ENCODE data around the gene PRICKLE1.

DNA sequence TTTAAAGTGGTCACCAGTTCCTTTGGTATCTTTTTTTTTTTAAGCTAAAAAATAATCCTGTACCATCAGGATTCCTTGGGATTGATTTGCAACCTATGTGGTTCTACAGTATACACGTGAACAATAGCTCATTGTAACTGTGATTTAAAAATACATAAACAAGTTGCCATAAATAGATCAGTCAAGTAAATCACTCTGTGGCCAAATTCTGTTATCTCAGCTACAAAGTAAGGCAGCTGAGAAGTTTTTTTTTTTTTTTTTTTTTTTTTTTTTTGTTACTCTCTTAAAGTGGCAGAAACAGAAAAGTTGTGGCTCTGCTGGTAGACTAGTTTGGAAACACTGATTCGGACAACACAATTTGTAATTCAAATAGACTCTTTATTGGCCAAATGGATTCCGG lies 104.5 kb downstream of the PRICKLE1 start:
- TF ChIP-seq EZH2 (IDR thresholded peaks at IDR 0.05; ENCODE audit: borderline replicate concordance, low read depth, low read length), result no peak
- no peak for TF ChIP-seq MXD1 (CRISPR knock-in tag; IDR thresholded peaks at IDR 0.05; ENCODE audit: borderline replicate concordance, poor library complexity, severe bottlenecking)
- TF ChIP-seq HNRNPUL1 (IDR thresholded peaks at IDR 0.05; ENCODE audit: low read length), result no peak
